HCT116 (cell line): Measurements from ENCODE around the gene STRIT1. TPM values are rescaled to one million over a fixed set of nuclear protein-coding genes. Genes with fewer than 3 reads are reported as not detected.

Experiments used
- ATAC-seq: fragments of 200-7000 bp; cut with Tn5 transposase; 2 replicates; pipeline ENCODE4 v1.9.1; 2020; ENCODE audit warnings: mild to moderate bottlenecking, moderate library complexity
- BruUV-seq: library from RNA; stranded (reverse); fragments of 400-500 nt; replicated peaks from 2 replicates; lab custom pipeline; 2021; lab: Mats Ljungman, UMichigan
- CTCF ChIA-PET: fragments of 300-600 bp; sonication (Branson Sonifier 250); formaldehyde crosslinking; loops from one replicate; lab custom pipeline; 2021; ENCODE audit warnings: antibody characterized with exemption; lab: Charles Lee
- POLR2A ChIA-PET: fragments of 300-600, 350-600 bp; sonication (Branson Sonifier 250); formaldehyde crosslinking; loops from one replicate; lab custom pipeline; 2021; ENCODE audit warnings: antibody characterized with exemption; lab: Charles Lee
- RAD21 ChIA-PET, 2 experiments: fragments of 300-600 bp; sonication (Branson Sonifier 250); formaldehyde crosslinking; loops; one replicate each; lab custom pipeline; 2023; ENCODE audit warnings: low total read pairs in 2 of 2; ENCODE audit not compliant: uncharacterized antibody in 2 of 2, unreplicated experiment in 2 of 2, low non-redundant PET in 1 of 2; lab: Charles Lee
- DNase-seq: peaks from one replicate; pipeline ENCODE4 v3.0.0-alpha.2; 2010; ENCODE audit warnings: low read depth, low spot score
- H2AFZ ChIP-seq: fragments of 200-600 bp; shearing (Covaris generic), sonication (generic); 2 replicates; pipeline ENCODE4 v1.6.1; 2017; ENCODE audit warnings: low read depth, mixed run types, mixed read lengths, antibody characterized with exemption, low read length; ENCODE audit not compliant: poor library complexity, severe bottlenecking
- H3K27ac ChIP-seq: 2 replicates; pipeline ENCODE4 v1.5.1; 2012; ENCODE audit warnings: low read depth, low read length
- H3K27me3 ChIP-seq: fragments of 200-600 bp; sonication (generic); 2 replicates; pipeline ENCODE4 v1.6.1; 2016; ENCODE audit warnings: mixed run types, low read length, mixed read lengths; ENCODE audit not compliant: insufficient read depth
- H3K36me3 ChIP-seq, 2 experiments: fragments of 200-500 bp in 1 of 2; fragments of 200-600 bp in 1 of 2; sonication (Bioruptor generic) in 1 of 2; sonication (generic) in 1 of 2; 2 replicates each; pipeline versions ENCODE4 v1.5.1 to v1.6.1; 2014 to 2016; ENCODE audit warnings: low read length in 2 of 2, inconsistent platforms in 1 of 2, mixed read lengths in 1 of 2, mixed run types in 1 of 2; ENCODE audit not compliant: insufficient read depth in 2 of 2, control insufficient read depth in 1 of 2
- H3K4me1 ChIP-seq, 2 experiments: fragments of 200-600 bp in 1 of 2; sonication (generic) in 1 of 2; 2 replicates each; pipeline versions ENCODE4 v1.5.1 to v1.6.1; 2012 to 2017; ENCODE audit warnings: low read length in 2 of 2, inconsistent platforms in 1 of 2, mild to moderate bottlenecking in 1 of 2, mixed read lengths in 1 of 2, mixed run types in 1 of 2, moderate library complexity in 1 of 2; ENCODE audit not compliant: insufficient read depth in 2 of 2, control insufficient read depth in 1 of 2
- H3K4me2 ChIP-seq: fragments of 200-600 bp; sonication (generic); 2 replicates; pipeline ENCODE4 v1.6.1; 2017; ENCODE audit warnings: mixed run types, low read length, mixed read lengths
- H3K4me3 ChIP-seq, 2 experiments: fragments of 200-600 bp in 1 of 2; sonication (generic) in 1 of 2; replicated peaks in 1 of 2; 2 replicates each; pipeline ENCODE4 v1.5.1; 2011 to 2016; ENCODE audit warnings: low read length in 2 of 2, control low read depth in 1 of 2, low read depth in 1 of 2, mild to moderate bottlenecking in 1 of 2, mixed read lengths in 1 of 2, mixed run types in 1 of 2
- H3K79me2 ChIP-seq: fragments of 200-600 bp; sonication (generic); 2 replicates; pipeline ENCODE4 v1.6.1; 2017; ENCODE audit warnings: mild to moderate bottlenecking, mixed run types, low read length, moderate library complexity, mixed read lengths; ENCODE audit not compliant: insufficient read depth
- H3K9ac ChIP-seq: fragments of 200-600 bp; sonication (generic); 2 replicates; pipeline ENCODE4 v1.6.1; 2016; ENCODE audit warnings: low read length, mixed read lengths
- H3K9me2 ChIP-seq: fragments of 200-600 bp; sonication (generic), shearing (Covaris generic); 2 replicates; pipeline ENCODE4 v1.6.1; 2017; ENCODE audit warnings: mixed run types, mild to moderate bottlenecking, moderate library complexity; ENCODE audit not compliant: insufficient read depth
- H3K9me3 ChIP-seq, 2 experiments: fragments of 200-500 bp in 1 of 2; fragments of 200-600 bp in 1 of 2; sonication (Bioruptor generic) in 1 of 2; sonication (generic) in 1 of 2; 2 replicates each; pipeline ENCODE4 v1.6.1; 2014 to 2017; ENCODE audit warnings: low read length in 2 of 2, mixed read lengths in 2 of 2, inconsistent platforms in 1 of 2, low read depth in 1 of 2, mild to moderate bottlenecking in 1 of 2, mixed run types in 1 of 2, moderate library complexity in 1 of 2; ENCODE audit not compliant: control insufficient read depth in 1 of 2, insufficient read depth in 1 of 2
- H4K20me1 ChIP-seq: fragments of 200-600 bp; sonication (generic), shearing (Covaris generic); 2 replicates; pipeline ENCODE4 v1.6.1; 2017; ENCODE audit warnings: mixed run types, mild to moderate bottlenecking, moderate library complexity; ENCODE audit not compliant: insufficient read depth
- CEBPB ChIP-seq: IDR thresholded peaks from 2 replicates; pipeline ENCODE4 v1.6.1; 2012; ENCODE audit warnings: low read depth
- EGR1 ChIP-seq: IDR thresholded peaks from 2 replicates; pipeline ENCODE4 v1.6.1; 2012; ENCODE audit warnings: low read depth
- EZH2 ChIP-seq: fragments of 200-600 bp; sonication (generic); IDR thresholded peaks from 2 replicates; pipeline ENCODE4 v1.6.1; 2017; ENCODE audit warnings: antibody characterized with exemption, mixed run types
- EZH2phosphoT487 ChIP-seq: fragments of 200-600 bp; IDR thresholded peaks from 2 replicates; pipeline ENCODE4 v1.6.1; 2018; ENCODE audit warnings: antibody characterized with exemption, borderline replicate concordance
- FOSL1 ChIP-seq: IDR thresholded peaks from 2 replicates; pipeline ENCODE4 v1.6.1; 2012; ENCODE audit warnings: low read depth
- REST ChIP-seq: IDR thresholded peaks from 2 replicates; pipeline ENCODE4 v1.6.1; 2012; ENCODE audit warnings: low read depth
- SIN3A ChIP-seq: IDR thresholded peaks from 2 replicates; pipeline ENCODE4 v1.6.1; 2012; ENCODE audit warnings: low read depth
- SP1 ChIP-seq: IDR thresholded peaks from 2 replicates; pipeline ENCODE4 v1.6.1; 2012; ENCODE audit warnings: low read depth
- SRF ChIP-seq: IDR thresholded peaks from 2 replicates; pipeline ENCODE4 v1.6.1; 2012; ENCODE audit warnings: low read depth
- ZBTB33 ChIP-seq: IDR thresholded peaks from 2 replicates; pipeline ENCODE4 v1.6.1; 2011; ENCODE audit warnings: mild to moderate bottlenecking, low read length, moderate library complexity; ENCODE audit not compliant: insufficient replicate concordance; ENCODE audit errors: extremely low read depth
- ZFX ChIP-seq: fragments of 450-650 bp; IDR thresholded peaks from 2 replicates; pipeline ENCODE4 v1.6.1; 2017
- intact Hi-C: fragments of 100-400 bp; cut with micrococcal nuclease; formaldehyde crosslinking; loops from 2 replicates; pipeline ENCODE4 v1.10.0; 2022
- total RNA-seq: library from RNA; stranded (reverse); gene quantifications from one replicate; pipeline ENCODE4 v1.2.1, GENCODE V29; 2021; ENCODE audit not compliant: unreplicated experiment

The STRIT1 gene
- total RNA-seq, 1 experiment from 2014 or later: not detected

DNA sequence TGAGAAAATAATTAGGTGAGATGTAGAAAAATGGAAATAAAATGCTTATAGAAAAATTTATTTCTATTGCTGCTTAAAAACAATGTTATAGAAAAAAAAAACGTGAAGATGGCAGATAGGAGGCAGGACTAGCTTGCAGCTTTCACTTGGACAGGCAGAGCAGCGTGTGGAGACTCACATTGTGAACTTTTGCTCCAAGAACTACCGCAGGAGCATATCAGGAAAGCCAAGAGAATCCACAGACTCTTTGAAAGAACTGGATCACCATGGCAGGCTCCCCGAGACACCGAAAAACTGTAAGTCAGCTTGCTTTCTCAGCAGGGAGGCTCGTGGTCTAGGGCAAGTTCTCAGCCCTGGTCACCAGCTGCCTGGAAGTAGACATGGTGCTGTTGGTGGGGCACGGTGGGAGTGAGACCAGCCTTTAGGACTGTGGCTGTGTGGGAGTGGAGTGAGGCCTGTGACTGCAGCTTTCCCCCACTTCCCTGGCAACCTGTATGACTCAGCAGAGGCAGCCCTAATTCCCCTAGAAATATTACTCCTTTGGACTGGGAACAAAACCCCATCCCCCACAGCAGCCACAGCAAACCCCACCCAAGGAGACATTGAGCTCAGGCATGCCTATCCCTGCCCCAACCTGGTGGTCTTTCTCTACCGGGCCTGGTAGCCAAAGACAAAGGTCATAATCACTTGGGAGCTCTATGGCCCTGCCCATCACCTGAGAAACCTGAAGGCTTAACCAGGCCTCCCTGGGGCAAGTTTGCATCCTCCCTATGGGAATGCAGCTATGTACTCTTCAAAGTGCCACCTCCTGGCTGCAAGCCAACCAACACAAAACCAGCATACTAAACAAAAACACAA is 22.8 kb downstream of the STRIT1 start:
- H3K4me3 ChIP-seq: no peak overlapping the region
- H3K9ac ChIP-seq: no peak overlapping the region
- no peak for TF ChIP-seq FOSL1
- TF ChIP-seq ZFX: 0 out of 2 replicates have a peak, but pooled peaks have one; percentile 25
- TF ChIP-seq SIN3A: no peak
- no peak for TF ChIP-seq EZH2
- POLR2A ChIA-PET: interaction anchor here (0.7 kb wide), 1 partner anchor 158 kb away, joined by 3 read pairs; no protein-coding TSS in a partner anchor
- CTCF ChIA-PET: no interaction called here
- H3K36me3 ChIP-seq: no peaks in the 10 kb centered on the region
- H4K20me1 ChIP-seq: no peaks in the 10 kb centered on the region
- no peaks in the 10 kb centered on the region for H3K79me2 ChIP-seq
- intact Hi-C loops: no loop called here
- DNase-seq (no peak), ATAC-seq (peak; percentile 76)
- RAD21 ChIA-PET: interaction anchor here in 1 of 2 experiments (1.0 kb wide), 1 partner anchor 100 kb away, joined by 3 read pairs; no protein-coding TSS in a partner anchor
- peak overlapping the region; percentile 51 for H3K4me2 ChIP-seq
- peaks cover 18% of the 10 kb centered on the region in 2 experiments for H3K4me1 ChIP-seq
- peak overlapping the region; percentile 36; the same call in 1 of the 2 replicates for H3K27ac ChIP-seq
- H2AFZ ChIP-seq: peak overlapping the region; percentile 37
- no peaks in the 10 kb centered on the region for H3K9me2 ChIP-seq
- no peaks in the 10 kb centered on the region for H3K9me3 ChIP-seq
- BruUV-seq: no TSS peak
- no peaks in the 10 kb centered on the region for H3K27me3 ChIP-seq

- ChIA-PET CTCF (no interaction called here), RAD21 (no interaction called here), POLR2A (interaction anchor here (0.7 kb wide), 1 partner anchor 158 kb away, joined by 3 read pairs; no protein-coding TSS in a partner anchor)
- ATAC-seq: no peak
- Histone ChIP-seq H3K9me2 (no peaks in the 10 kb centered on the region), H4K20me1 (no peaks in the 10 kb centered on the region), H3K27ac (no peak overlapping the region), H3K4me1 (peaks cover 18% of the 10 kb centered on the region in 2 experiments), H3K9ac (no peak overlapping the region), H3K4me3 (no peak overlapping the region), H3K79me2 (no peaks in the 10 kb centered on the region), H3K36me3 (no peaks in the 10 kb centered on the region), H2AFZ (peak overlapping the region; percentile 37), H3K9me3 (no peaks in the 10 kb centered on the region), H3K27me3 (no peaks in the 10 kb centered on the region), H3K4me2 (peak overlapping the region; percentile 51; the same call in 1 of the 2 replicates)
- BruUV-seq: no TSS peak
- DNase-seq: no peak
- intact Hi-C loops: no loop called here
- TF ChIP-seq EGR1: no peak
- no peak for TF ChIP-seq ZBTB33
- TF ChIP-seq SRF: no peak
- no peak for TF ChIP-seq CEBPB
- TF ChIP-seq REST: no peak
- no peak for TF ChIP-seq EZH2phosphoT487
- TF ChIP-seq SP1: no peak; the same call in 1 of the 2 replicates
Observed at GRCh38 chr3:155270063-155270462, 23.4 kb downstream of the STRIT1 start.
